ENCODE measurements around the gene DDR2.

- no peak for TF ChIP-seq YY1 (IDR thresholded peaks at IDR 0.05; ENCODE audit: insufficient read depth, insufficient read length)
- no peak for TF ChIP-seq ZNF274 (IDR thresholded peaks at IDR 0.05; ENCODE audit: low read depth, low read length)
Observed at GRCh38 chr1:162709132-162709860, 77.0 kb downstream of the DDR2 start.
